BJ (cell line): ENCODE data around the gene KIR2DL1. TPM values are rescaled to one million over a fixed set of nuclear protein-coding genes. Genes with fewer than 3 reads are reported as not detected.
"Not testable (repeated sequence)": the region's sequence is repeated elsewhere in the genome, so short reads cannot be mapped to it uniquely, and the experiment has no call there.

Experiments used
- CTCF ChIA-PET: fragments of 350-600 bp; formaldehyde crosslinking; extraction: SDS; loops from one replicate; lab custom pipeline; 2021; ENCODE audit warnings: antibody characterized with exemption, inconsistent platforms; lab: Yijun Ruan, JAX
- POLR2A ChIA-PET: fragments of 300-600 bp; sonication (Branson Sonifier 250); formaldehyde crosslinking; extraction: SDS; loops from one replicate; lab custom pipeline; 2021; ENCODE audit warnings: antibody characterized with exemption; lab: Charles Lee
- DNase-seq: peaks from one replicate; pipeline ENCODE4 v3.0.0-alpha.2; 2011; ENCODE audit warnings: low read depth
- H3K27me3 ChIP-seq: 2 replicates; pipeline ENCODE4 v1.6.0; 2011; ENCODE audit warnings: low read length; ENCODE audit not compliant: control insufficient read depth, insufficient read depth
- H3K36me3 ChIP-seq: 2 replicates; pipeline ENCODE4 v1.5.1; 2011; ENCODE audit warnings: low read length; ENCODE audit not compliant: control insufficient read depth, insufficient read depth
- H3K4me3 ChIP-seq: 2 replicates; pipeline ENCODE4 v1.5.1; 2011; ENCODE audit warnings: low read depth, mild to moderate bottlenecking, control low read depth, low read length
- polyA minus RNA-seq: library from RNA; depleted of rRNA, polyadenylated mRNA; stranded (reverse); fragments of >200 nt; gene quantifications from 2 replicates; pipeline ENCODE4 v1.2.3, GENCODE V29; 2011; rRNA and poly(A)+ RNA removed
- polyA plus RNA-seq: library from polyadenylated mRNA; depleted of rRNA; stranded (reverse); fragments of >200 nt; gene quantifications from 2 replicates; pipeline ENCODE4 v1.2.3, GENCODE V29; 2011; rRNA removed
- TF ChIP-seq, protein P1 (sequence below): IDR thresholded peaks from 2 replicates; pipeline ENCODE4 v1.5.1; 2011; ENCODE audit warnings: low read depth, mild to moderate bottlenecking, control low read depth, inconsistent platforms, low read length, moderate library complexity; ENCODE audit not compliant: insufficient read depth

Gene KIR2DL1
- polyA plus RNA-seq (not detected in 2 replicates), polyA minus RNA-seq (not detected in 2 replicates)

DNA sequence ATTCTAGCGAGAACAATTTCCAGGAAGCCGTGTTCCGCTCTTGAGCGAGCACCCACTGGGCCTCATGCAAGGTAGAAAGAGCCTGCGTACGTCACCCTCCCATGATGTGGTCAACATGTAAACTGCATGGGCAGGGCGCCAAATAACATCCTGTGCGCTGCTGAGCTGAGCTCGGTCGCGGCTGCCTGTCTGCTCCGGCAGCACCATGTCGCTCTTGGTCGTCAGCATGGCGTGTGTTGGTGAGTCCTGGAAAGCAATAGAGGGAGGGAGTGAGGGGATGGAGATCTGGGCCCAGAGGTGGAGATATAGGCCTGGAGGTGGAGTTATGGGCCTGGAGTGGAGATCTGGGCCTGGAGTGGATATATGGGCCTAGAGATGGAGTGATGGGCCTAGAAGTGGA, at the start of gene KIR2DL1:
Gene KIR2DL1, plus strand, starts transcription at position 148 of the 400 bp plus-strand sequence. Its CDS starts 58 bp downstream, at position 206.
- H3K36me3 ChIP-seq, H3K27me3 ChIP-seq, H3K4me3 ChIP-seq, CTCF ChIA-PET, POLR2A ChIA-PET, DNase-seq: not testable (repeated sequence)

DNA sequence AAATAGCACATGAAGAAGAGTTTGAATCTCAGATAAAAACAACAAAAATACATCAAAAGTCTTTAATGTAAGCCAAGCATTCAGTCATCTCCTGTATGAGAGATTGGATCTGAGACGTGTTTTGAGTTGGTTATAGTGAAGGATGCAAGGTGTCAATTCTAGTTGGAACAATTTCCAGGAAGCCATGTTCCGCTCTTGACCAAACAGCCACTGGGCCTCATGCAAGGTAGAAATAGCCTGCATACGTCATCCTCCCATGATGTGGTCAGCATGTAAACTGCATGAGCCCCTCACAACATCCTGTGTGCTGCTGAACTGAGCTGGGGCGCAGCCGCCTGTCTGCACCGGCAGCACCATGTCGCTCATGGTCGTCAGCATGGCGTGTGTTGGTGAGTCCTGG, 45.5 kb upstream of the KIR2DL1 start, which contains the start of gene KIR3DL3:
Gene KIR3DL3, plus strand, starts transcription at position 301 of the 400 bp plus-strand sequence. Its CDS starts 55 bp downstream, at position 356.
- Histone ChIP-seq H3K27me3 (no peaks in the 10 kb centered on the region), H3K4me3 (no peak within 1 kb of the TSS), H3K36me3 (no peaks in the 10 kb centered on the region)
- DNase-seq = no peak
- CTCF ChIA-PET = no interaction called here
- TF ChIP-seq, protein P1, sequence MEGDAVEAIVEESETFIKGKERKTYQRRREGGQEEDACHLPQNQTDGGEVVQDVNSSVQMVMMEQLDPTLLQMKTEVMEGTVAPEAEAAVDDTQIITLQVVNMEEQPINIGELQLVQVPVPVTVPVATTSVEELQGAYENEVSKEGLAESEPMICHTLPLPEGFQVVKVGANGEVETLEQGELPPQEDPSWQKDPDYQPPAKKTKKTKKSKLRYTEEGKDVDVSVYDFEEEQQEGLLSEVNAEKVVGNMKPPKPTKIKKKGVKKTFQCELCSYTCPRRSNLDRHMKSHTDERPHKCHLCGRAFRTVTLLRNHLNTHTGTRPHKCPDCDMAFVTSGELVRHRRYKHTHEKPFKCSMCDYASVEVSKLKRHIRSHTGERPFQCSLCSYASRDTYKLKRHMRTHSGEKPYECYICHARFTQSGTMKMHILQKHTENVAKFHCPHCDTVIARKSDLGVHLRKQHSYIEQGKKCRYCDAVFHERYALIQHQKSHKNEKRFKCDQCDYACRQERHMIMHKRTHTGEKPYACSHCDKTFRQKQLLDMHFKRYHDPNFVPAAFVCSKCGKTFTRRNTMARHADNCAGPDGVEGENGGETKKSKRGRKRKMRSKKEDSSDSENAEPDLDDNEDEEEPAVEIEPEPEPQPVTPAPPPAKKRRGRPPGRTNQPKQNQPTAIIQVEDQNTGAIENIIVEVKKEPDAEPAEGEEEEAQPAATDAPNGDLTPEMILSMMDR = no peak
- POLR2A ChIA-PET = no interaction called here

DNA sequence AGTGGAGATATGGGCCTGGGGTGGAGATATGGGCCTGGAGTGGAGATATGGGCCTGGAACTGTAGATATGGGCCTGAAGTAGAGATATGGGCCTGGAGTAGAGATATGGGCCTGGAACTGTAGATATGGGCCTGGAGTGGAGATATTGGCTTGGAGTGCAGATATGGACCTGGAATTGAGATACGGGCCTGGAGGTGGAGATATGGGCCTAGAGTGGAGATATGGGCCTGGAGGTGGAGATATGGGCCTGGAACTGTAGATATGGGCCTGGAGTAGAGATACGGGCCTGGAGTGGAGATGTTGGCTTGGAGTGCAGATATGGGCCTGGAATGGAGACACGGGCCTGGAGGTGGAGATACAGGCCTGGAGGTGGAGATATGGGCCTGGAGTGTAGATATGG, 44.9 kb upstream of the KIR2DL1 start:
- H3K4me3 ChIP-seq = no peak overlapping the region
- TF ChIP-seq, protein P1 = no peak
- ChIA-PET POLR2A (no interaction called here), CTCF (no interaction called here)
- no peaks in the 10 kb centered on the region for H3K27me3 ChIP-seq
- no peak for DNase-seq
- H3K36me3 ChIP-seq = no peaks in the 10 kb centered on the region

DNA sequence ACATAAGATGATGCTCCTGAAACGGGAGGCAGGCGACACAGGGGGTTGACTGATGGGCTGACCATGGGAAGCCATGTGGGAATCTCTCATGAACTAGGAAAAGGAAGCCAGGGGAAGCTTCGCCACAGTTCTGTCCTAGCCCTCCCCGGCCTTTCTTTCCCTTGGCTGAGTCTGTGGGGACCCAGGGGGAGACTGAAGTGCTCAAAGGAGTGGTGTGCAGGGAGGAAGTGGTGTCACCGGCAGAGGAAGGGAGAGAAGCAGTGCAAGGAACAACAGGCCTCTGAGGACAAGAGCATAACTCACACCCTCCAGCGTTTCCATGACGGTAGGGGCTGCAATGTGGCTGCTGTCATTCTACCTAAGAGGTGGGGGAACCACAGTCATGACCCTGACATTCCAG, 44.3 kb upstream of the KIR2DL1 start:
- no peak for DNase-seq
- TF ChIP-seq, protein P1 = no peak
- Histone ChIP-seq H3K27me3 (no peaks in the 10 kb centered on the region), H3K36me3 (no peaks in the 10 kb centered on the region), H3K4me3 (no peak overlapping the region)
- ChIA-PET POLR2A (no interaction called here), CTCF (no interaction called here)

DNA sequence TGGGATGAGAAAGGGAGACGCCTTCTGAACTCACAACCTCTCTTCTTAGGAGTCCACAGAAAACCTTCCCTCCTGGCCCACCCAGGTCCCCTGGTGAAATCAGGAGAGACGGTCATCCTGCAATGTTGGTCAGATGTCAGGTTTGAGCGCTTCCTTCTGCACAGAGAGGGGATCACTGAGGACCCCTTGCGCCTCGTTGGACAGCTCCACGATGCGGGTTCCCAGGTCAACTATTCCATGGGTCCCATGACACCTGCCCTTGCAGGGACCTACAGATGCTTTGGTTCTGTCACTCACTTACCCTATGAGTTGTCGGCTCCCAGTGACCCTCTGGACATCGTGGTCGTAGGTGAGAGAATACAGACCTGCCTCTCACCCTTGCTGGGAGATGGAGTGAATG, 42.0 kb upstream of the KIR2DL1 start:
- CTCF ChIA-PET = no interaction called here
- Histone ChIP-seq H3K27me3 (no peaks in the 10 kb centered on the region), H3K36me3 (no peaks in the 10 kb centered on the region), H3K4me3 (no peak overlapping the region)
- POLR2A ChIA-PET = no interaction called here
- TF ChIP-seq, protein P1 = no peak
- DNase-seq = no peak

DNA sequence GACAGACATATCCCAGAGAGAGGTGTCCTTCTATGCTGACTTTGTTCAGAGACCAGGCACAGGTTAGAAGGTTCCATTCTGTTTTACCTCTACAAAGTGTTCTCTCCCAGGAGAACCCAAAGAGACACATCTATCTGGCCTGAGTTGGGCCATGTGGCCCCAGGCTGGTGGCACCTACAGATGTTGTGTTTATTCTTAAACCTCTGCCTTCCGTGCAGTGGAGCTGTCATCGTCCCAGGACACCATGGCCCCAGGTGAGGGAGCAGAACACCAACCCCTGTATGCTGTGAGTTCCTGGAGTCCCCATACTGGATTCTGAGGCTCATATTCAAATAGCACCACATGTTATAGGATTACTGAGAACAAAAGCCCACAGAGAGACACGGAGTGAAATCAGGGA, 41.4 kb upstream of the KIR2DL1 start:
- POLR2A ChIA-PET = no interaction called here
- no peak for DNase-seq
- TF ChIP-seq, protein P1 = no peak
- H3K4me3 ChIP-seq = no peak overlapping the region
- no peaks in the 10 kb centered on the region for H3K36me3 ChIP-seq
- H3K27me3 ChIP-seq = no peaks in the 10 kb centered on the region
- CTCF ChIA-PET = no interaction called here
